GM19023 (cell line): Measurements from ENCODE around the gene UNCX.

ENCODE experiments used
- ATAC-seq: cut with Tn5 transposase; IDR thresholded peaks from one replicate; pipeline ENCODE4 v1.9.1; 2021; ENCODE audit warnings: mild to moderate bottlenecking, moderate library complexity; ENCODE audit not compliant: unreplicated experiment

UNCX gene

DNA sequence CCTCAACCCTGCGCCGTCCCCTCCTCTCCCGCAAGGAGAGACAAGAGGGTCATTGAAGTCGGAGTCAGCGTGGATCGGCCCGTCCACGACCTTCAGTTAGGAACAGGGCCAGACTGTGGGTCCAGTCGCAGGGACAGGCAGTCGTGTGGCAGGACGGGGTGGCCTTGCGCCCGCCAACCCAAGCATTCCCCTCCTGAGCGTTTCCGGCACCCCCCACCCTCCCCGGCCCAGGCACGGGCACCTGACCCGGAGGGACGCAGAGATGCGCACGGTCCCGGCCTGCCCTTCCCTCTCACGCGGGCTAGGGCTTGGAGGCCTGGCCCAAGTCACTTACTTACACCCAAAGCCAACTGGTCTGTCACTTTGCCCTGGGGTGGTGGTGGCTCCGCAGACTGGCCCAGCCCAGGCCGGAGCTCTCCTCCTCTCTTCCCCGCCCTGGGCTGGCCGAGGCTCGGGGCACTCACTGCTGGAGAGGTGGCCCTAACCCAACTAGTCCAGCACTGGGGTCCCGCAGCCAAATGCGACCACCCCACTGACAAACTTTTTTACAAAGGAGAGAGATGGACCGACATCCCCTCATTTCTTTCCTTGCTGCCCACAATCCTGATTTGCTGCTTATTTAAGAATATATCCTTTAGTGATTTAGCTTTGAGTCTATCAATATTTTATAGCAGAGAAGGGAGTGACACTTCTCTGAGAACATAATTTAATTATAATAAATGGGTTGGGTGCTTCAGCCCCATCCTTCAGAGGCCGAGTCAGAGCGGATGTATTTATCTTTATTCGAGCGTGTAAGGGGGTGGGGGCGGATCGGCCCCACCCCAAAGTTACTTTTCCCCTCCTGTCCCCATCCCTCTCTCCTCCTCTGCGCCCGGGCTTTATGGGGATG lies 1.2 kb upstream of the UNCX start:
- ATAC-seq, result no peak

- ATAC-seq, result no peak
Measured at GRCh38 chr7:1232103-1232466, 587 bp upstream of the UNCX start.

GRCh38 chr7:1233333-1234048 lies 819 bp downstream of the UNCX start:
- ATAC-seq, result no peak

DNA sequence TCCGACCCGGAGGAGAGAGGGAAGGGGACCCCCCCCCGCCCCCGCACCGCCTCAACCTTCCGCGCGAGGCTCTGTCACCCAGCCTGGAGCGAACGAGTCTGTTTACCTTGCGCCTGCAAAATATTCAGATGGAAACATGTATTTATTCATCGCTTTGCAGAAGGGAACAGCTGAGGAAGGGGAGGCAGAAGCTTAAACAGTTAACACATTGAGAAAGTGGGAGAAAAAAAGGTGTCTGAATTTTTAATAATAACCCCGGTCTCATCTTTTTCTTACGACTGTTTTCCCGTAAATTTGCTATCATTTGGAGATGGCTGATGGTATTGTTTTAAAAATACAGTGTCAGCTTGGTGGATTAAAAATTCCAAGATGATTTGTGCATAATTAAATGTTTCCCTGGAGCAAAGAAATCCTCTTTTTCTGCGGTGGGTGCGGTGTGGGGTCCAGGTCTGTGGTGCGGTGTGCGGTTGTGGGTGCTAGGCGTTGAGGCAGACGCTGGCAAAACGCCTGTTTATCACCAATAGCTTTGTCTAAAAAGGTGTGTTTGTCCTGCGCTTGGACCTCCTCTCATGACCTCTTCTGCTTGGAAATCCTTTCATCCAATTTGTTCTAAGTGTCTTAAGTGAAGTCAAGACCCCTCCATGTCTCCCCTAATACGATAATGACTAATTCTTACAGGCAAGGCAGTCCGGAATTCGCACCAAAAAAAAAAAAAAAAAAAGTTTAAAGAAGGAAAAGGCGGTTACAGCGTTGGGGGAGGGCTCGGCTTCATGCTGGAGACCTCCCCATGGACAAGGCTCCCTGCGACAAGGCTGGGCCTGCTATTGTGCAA lies 1.6 kb downstream of the UNCX start:
- ATAC-seq, result no peak

DNA sequence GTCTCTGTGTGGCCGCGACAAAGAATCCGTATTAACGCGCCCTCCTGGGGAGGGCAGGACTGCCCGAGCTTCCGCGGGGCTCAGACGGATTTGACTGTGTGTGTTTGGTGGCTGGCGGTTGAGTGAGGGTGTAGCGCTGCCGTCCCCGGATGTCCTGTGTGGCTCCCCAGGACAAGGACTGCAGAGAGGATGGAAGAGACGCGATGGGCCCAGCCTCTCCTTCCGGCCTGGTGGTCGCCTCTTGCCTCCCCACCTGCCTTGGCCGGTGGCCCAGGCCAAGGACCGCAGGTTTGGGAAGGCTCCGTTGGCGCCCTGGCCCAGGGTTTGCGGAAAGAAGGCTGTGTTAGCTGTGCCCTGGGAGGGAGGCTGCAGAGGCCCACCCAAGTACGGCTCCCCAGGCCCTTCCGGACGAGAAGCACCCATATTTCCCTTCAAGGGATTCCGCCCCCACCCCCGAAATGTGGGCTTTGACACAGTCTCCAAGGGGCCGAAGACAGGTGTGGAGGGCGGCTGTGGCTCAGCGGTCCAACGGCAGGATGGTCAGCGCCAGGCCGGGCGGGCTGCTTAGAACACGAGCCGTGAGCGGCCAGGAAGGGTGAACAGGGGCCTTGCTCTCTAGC lies 2.3 kb downstream of the UNCX start:
- ATAC-seq, result no peak

- ATAC-seq, result no peak
Measured at GRCh38 chr7:1235501-1236131, 2.9 kb downstream of the UNCX start.

- no peak for ATAC-seq
Measured at GRCh38 chr7:1236132-1236661, 3.5 kb downstream of the UNCX start.

- no peak for ATAC-seq
Measured at GRCh38 chr7:1236831-1237701, 4.4 kb downstream of the UNCX start.

DNA sequence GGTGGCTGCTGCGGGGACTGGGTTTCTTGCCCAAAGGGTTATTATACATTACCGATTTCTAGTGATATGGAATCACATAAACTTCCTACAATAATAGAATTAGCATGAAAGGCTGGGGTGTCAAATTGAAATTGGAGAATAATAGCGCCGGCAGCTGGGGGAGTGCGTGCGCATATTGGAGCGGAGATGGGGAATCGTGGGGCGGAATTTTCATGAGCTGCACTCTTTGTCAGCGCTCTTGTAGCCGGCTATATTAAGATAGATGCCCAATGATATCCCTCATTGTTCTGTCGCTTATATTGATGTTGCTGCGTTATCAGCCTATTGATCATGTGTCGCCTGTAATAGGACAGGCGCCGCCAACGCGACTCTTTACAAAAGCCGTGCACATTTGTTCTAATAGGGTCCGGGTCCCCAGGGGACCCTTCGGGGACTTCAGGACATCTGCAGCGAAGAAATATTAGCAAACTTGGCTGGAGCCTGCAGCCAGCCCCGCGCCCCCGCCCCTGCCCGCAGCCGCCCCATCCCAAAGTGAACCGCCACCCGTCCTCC lies 5.1 kb downstream of the UNCX start:
- no peak for ATAC-seq

DNA sequence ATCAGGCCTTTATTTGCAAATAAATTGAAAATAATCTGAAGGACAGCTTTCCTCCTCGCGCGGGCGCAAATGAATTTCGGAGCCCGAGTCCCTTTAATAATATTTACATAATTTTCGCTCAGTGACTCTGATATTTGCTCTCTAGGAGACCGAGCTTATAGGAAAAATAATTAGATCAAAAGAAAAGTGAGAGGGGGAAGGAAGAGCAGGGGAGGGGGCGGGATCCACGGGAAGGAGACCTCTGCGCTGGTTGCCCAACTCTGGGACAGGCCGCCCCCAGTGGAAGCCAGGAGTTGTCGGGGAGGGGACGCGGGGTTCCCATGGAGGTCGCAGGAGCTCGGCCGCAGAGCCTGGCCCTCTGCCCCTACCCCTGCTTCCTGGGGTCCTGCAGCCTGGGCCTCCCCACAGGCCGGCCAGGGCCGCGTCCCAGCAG lies 5.8 kb downstream of the UNCX start:
- ATAC-seq, result no peak

DNA sequence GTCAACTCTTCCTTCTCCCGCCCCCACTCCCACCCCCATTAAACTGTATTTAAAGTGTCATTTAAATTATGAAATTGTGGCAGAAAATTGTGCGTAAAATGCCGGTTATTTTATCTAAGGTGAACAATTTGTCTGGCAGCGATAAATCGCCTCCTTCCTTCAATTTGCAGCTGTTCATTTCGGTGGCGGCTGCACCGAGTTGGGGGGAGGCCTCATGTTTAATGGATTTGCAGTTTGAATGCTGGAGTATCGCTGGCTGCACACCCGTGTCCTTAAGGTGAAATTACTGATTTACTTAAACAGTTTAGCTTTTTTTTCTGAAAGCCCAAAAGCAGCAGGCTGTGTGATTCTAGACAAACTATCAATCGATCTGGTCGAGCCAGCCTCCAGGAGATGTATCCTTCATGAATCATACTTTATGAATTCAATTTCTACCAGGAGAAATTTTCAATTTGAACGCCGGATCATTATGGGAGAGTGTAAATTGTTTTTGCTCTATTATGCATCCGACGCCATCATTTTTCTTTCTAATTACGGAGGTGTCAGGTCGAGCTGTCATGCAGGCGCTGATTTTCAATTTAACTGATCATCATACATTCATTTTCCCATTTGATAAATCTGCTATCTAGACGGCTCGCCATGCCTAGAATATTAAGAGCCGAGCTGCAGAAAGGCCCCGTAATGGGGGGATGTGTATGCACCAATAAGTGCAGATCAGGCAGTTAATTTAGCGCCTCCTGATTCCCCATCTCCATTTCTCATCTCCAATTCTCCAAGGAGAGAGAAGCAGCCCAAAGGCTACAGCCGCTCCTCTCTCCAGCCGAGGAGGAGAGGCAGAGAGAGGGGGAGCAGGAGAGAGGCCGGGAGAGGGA lies 6.5 kb downstream of the UNCX start:
- no peak for ATAC-seq

- ATAC-seq, result no peak
Measured at GRCh38 chr7:1239803-1240516, 7.3 kb downstream of the UNCX start.

GRCh38 chr7:1240517-1241257 lies 8.0 kb downstream of the UNCX start:
- ATAC-seq, result no peak

- ATAC-seq, result no peak
Measured at GRCh38 chr7:1241258-1241602, 8.6 kb downstream of the UNCX start.

- no peak for ATAC-seq
Measured at GRCh38 chr7:1241603-1242255, 9.1 kb downstream of the UNCX start.

DNA sequence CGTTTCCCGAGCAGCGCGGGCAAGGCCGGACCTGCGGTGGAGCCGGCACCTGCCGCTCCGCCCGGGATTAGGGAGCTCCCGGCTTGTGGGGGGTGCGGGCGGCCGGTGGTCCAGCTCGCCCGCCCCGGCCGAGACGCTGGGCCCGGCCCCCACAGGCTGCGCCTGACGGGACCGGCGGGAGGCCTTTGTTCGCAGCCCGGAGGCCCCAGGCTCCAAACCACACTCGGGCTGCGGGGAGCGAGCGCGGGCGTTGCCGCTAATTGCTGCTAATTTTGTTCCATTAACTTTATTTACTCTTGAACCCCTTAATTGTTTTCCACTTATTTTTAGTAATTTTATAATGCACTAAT lies 9.6 kb downstream of the UNCX start:
- no peak for ATAC-seq
